Thoracic aorta (tissue), 2 donors: Measurements from ENCODE around the gene MXD3. TPM values are rescaled to one million over a fixed set of nuclear protein-coding genes. Genes with fewer than 3 reads are reported as not detected.

Source experiments
- total RNA-seq, 2 donors: library from RNA; depleted of rRNA; stranded (reverse); fragments of >200 nt; gene quantifications; one replicate each; pipeline versions ENCODE4 v1.1.0 to v1.2.3, GENCODE V29; 2016

MXD3 gene
- total RNA-seq, 2 donors from 2014 or later, result 11.9 to 17.6 TPM

Other genes with a start within 250 kb of the MXD3 start
- 1 to 10 TPM; 1.6 to 2.8 TPM for gene FGFR4, start 225.0 kb downstream of the MXD3 start, total RNA-seq
- gene NSD1, start 178.1 kb downstream of the MXD3 start, total RNA-seq, result 10 to 100 TPM; 26.1 to 70.5 TPM
- gene RAB24, start 8.2 kb downstream of the MXD3 start, total RNA-seq, result 10 to 100 TPM; 23.8 to 35.2 TPM
- gene PRELID1, start 8.1 kb downstream of the MXD3 start, total RNA-seq, result 10 to 100 TPM; 42.2 to 54.0 TPM
- 100 to 1,000 TPM; 159 to 167 TPM for gene LMAN2, start 39.8 kb upstream of the MXD3 start, total RNA-seq
- gene RGS14, start 46.0 kb upstream of the MXD3 start, total RNA-seq, result 10 to 100 TPM in 1 of 2 donors, 1 to 10 TPM in 1; 4.9 to 12.6 TPM
- not detected for gene SLC34A1, start 72.5 kb upstream of the MXD3 start, total RNA-seq
- gene PFN3, start 88.8 kb upstream of the MXD3 start, total RNA-seq, result not detected
- not detected for gene F12, start 97.7 kb upstream of the MXD3 start, total RNA-seq
- 10 to 100 TPM; 27.3 to 33.3 TPM for gene GRK6, start 114.8 kb upstream of the MXD3 start, total RNA-seq
- gene PRR7, start 134.9 kb upstream of the MXD3 start, total RNA-seq, result 10 to 100 TPM in 1 of 2 donors, 1 to 10 TPM in 1; 4.1 to 11.0 TPM
- 100 to 1,000 TPM in 1 of 2 donors, 10 to 100 TPM in 1; 91.2 to 132 TPM for gene DBN1, start 161.7 kb upstream of the MXD3 start, total RNA-seq
- 100 to 1,000 TPM; 626 to 891 TPM for gene PDLIM7, start 185.7 kb upstream of the MXD3 start, total RNA-seq
- gene DOK3, start 197.9 kb upstream of the MXD3 start, total RNA-seq, result 10 to 100 TPM; 20.5 to 35.6 TPM
- gene DDX41, start 205.1 kb upstream of the MXD3 start, total RNA-seq, result 100 to 1,000 TPM in 1 of 2 donors, 10 to 100 TPM in 1; 53.7 to 138 TPM
- gene FAM193B, start 242.7 kb upstream of the MXD3 start, total RNA-seq, result 100 to 1,000 TPM in 1 of 2 donors, 10 to 100 TPM in 1; 76.6 to 103 TPM